Activated T-cell treated with anti-CD3 and anti-CD28 coated beads, Interleukin-2, amount 50 U/mL, for 48 hours (primary cell): ENCODE measurements around the gene SMIM35.

Experiments used
- DNase-seq, 2 experiments: peaks; one replicate each; pipeline ENCODE4 v3.0.0-alpha.2; 2020

The SMIM35 gene

DNA sequence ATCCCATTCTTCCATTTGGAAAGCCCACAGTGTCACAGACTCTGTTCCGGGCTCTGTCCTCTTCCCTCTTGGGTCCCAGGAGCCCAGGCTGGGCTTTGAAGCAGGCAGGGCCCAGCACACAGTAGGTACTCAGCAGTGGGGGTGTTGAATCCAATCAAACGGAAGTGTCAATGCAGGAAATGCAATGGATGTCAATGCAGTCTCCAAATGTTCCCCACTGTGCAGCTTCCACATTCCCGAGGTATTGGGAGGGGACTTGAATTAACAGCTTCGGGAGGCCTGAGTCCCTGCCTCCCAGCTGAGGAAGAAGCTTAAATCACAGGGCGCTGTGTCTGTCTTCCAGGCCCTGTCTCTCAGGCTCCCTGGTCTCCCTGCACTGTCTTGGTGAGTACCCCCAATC is 21.8 kb upstream of the SMIM35 start:
- no peak for DNase-seq

DNA sequence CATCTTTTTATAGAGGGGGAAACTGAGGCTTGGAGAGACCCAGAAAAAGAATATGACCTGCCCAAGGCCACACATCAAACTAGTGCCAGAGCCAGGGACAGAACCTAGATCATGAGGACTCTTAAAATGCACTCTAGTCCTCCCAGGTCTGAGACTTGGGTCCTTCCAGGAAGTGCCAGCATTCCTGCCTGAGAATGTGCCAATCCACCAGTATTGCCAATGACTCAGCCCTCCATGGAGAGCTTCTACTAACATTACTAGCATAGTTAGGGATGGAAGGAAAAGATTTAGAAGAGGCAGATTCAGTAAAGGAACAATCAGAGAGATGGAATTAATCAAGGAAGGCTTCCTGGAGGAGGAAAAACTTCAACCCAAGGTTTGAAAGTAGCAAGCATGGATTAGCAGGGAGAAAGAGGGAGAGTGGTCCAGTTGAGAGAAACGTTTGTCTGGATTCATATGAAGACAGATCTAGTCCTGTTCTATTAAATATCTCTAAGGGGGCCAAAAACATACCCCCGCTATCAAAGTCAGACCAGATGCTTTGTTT is 20.1 kb upstream of the SMIM35 start:
- DNase-seq: no peak

DNA sequence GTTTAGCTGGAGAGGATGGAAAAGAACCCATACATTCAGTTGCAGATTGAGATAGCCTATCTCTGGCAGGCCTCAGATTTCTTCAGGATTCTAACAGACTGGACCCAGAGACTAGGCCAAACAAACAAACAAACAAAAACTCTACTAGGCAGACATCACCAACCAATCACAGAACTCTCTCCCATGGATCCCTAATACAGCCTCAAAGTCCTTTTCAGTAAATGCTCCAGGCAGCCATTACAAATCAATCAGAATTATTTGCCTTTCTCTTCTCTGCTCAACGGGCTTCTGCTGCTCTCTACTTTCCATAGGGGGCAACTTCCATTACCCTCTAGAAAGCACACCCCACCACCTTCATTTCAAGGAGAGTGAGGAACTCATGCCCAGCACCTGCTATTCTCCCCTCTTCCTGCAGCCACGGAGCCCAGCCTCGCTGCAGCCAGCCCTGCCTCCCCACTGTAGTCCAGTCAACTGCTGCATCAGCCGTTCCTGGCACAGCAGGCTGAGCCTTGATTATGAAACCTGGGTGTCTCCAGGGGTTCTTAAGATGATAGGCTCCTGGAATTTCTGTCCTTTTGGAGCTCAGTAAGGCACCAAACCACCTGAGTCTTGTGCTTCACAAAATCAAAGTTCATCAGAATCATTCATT is 19.0 kb upstream of the SMIM35 start:
- no peak for DNase-seq

DNA sequence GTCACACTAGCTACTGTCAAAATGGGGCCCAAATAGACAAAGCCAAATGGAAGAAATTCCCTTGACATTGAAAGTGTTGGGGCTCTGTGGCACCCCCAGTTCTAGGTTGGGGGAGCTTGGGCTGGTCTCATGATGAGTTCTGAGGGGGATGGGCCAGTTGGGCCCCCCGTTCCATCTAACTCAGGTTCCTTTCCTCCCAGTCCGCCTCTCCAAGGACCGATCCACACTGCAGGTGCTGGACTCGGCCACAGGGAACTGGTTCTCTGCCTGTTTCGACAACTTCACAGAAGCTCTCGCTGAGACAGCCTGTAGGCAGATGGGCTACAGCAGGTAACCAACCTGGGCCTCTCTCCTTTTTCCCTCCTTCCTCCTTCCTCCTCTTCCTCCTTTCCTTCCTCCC is 17.7 kb upstream of the SMIM35 start:
- no peak for DNase-seq

DNA sequence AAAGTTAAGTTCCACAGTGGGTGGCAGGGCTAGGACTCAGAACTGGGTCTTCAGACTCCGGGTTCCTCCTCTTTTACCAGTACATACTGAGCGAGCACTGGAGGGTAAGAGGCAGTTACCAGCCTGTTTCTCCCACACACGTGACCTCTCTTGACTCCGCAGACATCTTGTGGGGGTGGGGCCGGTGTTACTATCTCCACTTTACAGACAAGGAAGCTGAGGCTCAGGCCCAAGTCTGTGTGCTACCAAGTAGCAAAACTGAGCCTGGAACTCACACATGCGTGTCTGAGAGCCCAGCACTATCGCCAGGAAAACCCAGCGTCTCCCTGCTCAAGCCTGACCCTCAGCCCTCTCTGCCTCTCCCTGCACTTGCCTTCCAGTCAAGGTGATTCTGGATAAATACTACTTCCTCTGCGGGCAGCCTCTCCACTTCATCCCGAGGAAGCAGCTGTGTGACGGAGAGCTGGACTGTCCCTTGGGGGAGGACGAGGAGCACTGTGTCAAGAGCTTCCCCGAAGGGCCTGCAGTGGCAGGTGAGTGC is 16.0 kb upstream of the SMIM35 start:
- no peak for DNase-seq

DNA sequence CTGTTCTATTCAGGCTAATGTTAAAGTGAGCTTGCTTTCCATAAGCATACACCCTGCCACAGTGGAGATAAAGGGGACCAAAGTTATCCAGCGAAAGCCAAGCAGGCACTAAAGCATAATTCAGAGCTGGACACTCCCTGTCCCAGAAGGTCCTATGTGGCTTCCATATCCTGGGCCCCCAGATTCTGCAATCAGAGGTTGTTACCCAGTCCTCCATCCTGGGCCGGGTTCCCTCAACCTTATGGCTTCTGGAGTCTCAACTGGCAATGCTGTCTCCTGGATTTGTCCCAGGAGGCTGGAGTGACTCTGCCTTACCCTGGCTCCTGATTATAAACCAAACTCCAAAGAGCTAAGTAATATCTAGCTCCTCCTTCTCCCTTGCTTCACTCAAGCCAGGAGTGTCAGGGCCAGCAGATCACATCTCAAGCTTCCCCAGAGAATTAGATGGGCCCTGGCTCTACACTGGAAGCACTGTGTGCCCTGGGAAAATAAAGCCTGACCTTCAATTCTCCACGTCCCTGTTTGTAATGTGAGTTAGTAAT is 14.0 kb upstream of the SMIM35 start:
- no peak for DNase-seq

DNA sequence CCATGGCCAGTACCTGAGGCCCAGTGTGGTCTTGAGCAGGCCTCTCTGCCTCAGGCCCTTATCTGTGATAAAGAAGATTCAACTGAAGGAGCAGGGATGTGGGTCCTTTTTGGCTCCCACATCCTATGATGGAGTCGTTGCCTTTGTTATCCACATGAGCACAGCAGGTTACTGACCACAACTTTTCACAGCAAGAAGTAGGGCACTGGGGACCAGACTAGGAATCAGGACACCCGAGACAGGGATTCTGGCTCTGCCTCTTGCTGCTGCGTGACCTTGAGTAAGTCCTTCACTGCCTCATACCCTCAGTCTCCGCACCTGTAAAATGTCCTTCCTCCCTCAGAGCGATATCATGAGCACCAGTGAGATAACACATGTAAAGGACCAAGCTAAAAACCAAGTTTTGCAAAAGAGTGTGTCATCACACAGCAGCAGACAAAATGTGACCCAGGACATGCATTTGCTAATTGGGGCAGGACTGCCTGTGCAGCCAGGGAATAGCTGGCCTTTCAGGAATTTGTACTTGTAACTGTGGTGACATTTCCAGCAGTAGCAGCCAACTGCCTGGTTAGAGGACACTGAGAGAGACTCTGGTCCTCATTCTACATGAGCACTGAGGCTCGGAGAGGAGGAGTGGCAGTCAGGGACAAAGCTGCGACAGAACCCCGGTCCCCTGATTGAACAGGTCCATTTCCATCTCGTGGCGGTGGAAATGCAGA is 13.2 kb upstream of the SMIM35 start:
- no peak for DNase-seq

DNA sequence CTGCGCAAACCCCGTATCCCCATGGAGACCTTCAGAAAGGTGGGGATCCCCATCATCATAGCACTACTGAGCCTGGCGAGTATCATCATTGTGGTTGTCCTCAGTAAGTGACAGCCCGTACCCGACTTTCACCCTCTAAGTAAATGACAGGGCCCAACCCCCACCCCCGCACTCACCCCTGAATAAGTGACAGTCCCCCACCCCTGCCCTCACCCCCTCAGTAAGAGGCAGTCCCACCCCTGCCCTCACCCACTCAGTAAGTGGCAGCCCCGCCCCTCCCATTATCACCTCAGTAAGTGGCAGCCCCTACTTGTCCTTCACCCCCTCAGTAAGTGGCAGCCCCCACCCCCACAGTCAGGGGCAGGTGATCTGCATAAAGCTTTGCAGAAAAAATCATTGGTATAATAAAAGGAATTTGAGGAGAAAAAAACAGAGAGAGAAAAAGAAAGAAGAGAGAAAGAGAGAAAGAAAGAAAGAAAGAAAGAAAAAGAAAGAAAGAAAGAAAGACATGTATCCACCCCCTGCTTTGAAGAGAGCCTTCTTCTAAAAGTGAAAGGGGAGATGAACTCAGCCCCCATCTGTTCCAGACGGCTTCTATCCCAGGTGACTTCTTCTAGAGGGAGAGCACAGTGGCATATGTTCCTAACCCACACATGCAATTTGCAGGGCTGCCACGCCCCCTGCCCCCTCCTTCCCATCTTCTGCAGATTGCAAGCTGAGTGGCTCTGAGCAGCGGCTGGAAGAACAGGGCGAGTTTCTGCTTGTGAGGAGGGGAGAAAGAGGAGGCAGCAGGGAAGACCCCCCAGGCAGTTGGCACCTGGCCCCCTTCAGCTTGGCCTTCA is 12.5 kb upstream of the SMIM35 start:
- no peak for DNase-seq

DNA sequence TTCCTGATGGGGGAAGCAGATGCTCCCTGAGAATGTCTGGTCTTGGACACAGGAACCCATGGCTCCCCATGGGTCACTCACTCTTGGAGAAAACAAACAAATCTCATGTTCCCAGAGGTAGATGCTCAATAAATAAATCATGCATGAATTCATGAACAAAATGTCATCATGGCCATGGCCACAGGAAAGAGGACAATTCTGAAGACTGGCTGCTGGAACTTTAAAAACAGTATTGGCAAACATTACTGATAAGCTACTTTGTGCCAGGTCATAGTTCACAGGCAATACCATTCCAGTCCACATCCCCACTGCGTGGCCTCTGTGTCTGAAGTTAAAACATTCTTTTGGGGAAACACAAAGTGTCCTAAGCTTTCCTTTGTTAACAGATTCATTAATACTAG is 9.2 kb upstream of the SMIM35 start:
- DNase-seq: no peak

DNA sequence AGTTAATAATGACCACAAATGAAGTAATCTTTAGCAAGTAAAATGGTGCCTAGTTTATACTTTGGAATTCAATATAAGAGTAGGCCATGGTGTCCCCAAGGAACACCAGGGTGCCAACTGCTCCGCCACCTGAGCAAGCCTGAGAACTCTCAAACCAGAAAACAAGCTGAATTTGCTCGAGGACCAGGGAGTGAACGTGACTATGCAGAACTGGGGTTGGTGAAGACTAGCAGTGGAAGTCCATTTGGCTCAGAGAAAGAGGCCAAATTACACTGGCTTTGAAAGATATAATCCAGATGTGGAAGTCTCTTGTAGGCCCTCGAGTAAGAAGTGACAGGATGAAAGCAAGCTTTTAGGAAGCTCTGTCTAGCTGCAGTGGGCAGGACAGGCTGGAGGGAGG is 8.7 kb upstream of the SMIM35 start:
- no peak for DNase-seq

DNA sequence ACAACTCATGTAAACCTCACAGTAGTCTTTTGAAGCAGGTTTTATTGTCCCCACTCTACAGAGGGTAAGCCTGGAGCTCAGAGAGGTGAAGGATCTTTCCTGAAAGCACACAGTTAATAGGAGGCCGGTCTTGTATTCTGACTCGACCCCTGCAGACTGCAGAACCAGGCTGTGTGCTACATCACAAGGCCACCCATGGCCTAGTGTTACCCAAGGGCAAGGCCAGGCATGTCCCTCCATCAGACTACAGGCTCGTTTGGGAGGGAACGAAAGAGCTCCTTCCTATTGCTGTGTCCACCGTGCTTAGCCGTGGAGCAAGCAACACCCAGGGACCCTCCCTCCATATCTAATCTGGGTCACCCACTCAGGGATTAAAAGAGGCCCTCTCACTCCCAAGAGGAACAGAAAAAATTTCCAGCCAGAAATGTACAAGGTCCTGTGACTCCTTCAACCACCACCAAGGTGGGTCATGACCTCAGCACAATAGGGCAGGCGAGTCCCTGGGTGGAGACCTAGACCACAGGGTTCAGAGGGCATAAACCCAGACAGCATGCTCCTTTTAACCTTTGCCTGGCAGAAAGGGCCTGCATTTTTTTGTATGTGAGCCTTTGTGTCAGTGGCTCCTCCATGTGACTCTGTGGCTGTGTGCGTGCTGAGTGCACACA is 6.3 kb upstream of the SMIM35 start:
- DNase-seq: no peak

DNA sequence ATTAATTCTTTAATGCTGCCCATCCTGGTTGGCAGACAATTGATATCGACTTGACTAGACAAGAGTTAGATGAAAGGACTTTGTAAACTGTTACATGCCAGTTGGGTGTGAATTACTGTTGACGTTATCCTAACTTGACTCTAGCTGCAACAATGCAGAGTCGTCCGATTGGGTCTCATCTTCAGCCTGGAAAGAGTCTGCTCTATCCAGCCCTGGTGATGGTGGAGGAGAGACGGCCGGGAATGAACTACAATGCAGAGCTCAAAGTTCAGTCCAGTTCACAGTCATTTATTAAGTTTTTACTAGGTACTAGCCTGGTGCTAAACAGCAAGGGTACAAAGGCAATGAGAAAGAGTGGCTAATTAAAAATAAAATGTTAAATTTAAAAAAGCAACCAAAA is 4.9 kb upstream of the SMIM35 start:
- no peak for DNase-seq

DNA sequence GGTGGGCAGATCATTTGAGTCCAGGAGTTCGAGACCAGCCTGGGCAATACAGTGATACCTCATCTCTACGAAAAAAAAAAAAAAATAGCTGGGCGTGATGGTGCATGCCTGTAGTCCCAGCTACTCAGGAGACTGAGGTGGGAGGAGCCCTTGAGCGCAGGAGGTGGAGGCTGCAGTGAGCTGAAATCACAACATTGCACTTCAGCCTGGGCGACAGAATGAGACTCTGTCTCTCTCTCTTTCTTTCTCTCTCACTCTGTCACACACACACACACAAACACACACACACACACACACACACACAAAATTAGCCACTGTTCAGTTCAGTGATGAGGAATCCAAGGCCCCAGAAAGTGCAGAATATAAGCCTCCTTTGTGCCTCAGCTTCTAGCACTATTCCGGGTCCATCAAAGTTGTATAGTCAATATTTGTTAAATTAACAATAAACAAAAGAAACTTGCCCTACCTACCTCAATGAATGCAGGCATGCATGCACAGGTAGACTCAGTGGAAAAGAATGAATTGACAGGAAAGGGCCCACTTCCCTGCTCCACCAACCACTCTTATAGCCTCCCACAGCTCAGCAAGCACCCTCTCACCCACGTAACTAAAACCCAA is 3.9 kb upstream of the SMIM35 start:
- DNase-seq: no peak

DNA sequence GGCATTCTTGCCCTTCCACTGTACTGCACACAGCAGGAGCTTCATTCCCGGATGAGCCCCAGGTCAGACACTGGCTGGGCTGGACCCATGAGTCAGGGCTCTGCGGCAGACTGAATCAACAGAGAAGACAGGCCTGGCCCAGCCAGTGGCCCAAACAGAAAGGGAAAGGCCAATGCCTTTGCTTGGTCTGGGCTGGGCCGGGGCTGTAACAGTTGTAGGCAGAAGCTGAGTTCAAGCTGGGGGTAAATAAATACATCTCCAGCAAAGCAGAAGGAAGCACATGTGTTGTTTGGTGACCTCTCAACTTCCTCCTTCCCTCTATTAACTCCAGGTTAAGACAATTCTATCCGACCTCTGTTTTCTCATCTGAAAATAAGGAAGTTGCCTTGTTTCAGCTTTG is 1.8 kb upstream of the SMIM35 start:
- DNase-seq: no peak

DNA sequence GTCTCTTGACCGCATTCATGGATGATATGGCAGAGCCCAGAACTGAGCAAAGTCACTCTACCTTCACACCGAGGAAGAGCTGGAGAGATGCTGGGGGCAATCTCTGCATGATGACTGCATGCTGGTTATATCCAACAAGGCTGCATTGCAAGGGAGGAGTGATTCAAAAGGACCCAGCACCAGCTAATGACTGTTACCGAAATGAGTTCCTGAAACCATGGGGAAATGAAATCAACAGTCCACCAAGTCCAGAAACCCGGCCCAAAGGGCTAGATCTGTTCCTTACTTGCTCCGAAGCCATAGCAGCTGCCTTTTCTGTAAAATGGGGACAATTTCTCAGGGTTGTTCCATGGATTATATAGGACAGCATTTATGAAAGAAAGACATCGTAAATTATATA is 1.2 kb upstream of the SMIM35 start:
- no peak for DNase-seq

DNA sequence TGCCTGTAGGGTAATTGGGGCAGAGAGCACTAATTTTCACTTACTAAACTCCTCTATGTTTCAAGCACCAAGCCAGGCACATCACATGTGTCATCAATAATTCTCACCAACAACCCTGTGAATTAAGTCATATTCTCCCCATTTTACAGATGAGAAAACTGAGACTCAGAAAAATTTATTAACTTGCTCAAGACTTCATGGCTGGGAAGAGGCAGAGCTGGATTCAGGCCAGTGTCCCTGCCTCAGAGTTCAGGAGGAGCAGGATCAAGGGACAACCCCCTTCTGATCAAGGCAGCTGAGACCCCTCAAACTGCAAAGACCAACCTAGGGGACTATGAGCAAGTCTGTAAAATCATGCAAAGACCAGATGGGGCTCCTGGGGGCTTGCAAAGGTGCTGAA is 2.1 kb downstream of the SMIM35 start:
- DNase-seq: no peak

DNA sequence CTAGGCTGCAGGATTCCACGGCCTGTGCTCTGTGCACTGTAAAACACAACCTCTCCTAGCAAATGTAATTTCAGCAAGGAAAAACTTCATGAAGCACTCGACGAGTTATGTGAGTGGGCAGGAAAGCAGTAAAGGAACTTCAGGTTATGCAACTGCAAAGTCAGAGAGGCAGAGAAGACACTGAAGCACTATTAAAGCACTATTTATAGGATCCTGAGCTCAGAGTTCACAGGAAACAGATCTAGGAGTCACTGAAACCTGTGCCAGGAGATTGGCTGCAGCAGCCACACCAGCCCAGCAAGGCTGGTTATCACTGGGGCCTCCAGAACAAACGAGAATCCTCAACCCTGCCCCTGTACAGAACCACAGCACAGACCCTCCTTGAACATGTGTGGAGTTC is 2.5 kb downstream of the SMIM35 start:
- DNase-seq: no peak

DNA sequence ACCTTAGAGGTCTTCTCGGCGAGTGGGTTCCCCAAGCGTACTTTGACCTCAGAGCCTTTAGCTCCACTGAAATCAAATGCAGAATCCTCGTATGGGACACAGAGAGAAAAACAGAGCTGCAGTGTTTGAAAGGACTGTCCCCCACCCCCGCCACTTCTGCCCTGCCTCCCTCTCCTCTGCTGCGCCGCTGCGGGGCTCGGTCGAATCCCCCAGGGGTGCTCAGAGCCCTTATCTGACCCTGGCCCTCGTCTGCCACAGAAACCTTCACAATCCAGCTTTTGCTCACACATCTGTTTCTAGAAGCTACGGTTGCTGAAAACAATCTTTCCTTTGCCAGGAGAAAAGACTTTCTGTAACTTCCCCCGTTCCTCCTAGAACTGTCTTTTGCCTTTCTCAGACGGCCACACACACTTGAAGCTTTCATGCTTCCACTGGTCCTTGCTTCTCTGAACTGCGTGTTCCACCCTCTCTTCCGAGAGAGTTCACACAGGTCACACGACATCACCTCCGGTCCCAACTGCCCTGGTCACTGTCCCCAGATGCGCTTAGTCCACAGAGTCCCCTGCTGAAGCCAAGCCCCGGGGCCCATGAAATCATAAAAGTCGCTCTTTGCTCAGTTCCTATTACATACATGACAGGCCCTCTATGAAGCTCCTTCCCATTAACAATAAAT is 3.7 kb downstream of the SMIM35 start:
- no peak for DNase-seq

DNA sequence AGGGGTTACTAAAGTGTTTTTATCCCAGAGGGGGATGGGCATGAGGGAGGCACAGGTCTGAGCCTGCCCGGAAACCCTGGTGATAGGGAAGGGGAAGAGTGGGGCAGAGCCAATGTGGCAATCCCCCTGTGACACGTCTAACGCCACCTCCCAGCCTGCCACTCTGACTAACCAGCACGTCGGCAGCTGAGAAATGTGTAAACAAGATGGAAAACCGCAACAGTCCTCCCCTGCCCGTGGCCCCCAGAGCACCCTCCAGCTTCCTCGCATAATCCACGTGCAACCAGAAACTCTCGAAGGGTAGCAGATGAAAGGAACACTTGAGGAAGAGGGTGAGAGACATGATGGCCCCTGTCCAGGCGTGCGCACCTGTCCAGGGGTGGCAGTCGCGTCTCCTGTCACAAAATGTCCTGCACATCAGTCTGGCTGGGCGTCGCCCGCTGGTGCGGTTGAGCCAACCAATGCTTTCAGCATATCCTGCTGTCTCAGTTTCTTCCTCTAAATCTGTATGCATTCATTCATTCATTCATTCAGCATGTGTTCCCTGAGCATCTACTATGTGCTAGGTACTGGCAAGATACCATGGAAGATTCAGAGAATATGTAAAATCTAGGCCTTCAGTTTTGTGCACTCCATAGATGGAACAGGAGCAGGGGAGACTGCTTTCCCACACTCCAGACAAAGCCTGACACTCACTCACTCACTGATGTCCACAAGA is 5.4 kb downstream of the SMIM35 start:
- no peak for DNase-seq

DNA sequence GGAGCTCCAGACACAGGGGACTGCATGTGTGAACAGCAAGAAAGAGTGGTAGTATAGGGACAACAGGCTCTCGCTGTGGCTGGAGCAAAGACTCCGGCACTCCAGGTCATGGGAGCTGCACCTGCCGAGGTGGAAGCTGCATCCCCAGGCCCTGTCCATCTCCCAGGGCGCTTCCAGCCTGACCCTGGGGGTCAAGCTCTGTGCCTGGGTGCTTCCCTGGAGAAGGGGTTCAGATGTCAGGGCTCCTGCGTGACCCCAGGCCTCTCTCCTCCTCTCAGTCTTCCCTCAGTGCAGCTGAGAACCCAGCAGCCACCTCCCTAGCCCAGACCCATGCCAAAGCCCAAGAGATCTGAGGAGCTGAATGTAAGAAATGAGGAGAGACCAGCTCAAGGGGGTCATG is 6.5 kb downstream of the SMIM35 start:
- DNase-seq: no peak

DNA sequence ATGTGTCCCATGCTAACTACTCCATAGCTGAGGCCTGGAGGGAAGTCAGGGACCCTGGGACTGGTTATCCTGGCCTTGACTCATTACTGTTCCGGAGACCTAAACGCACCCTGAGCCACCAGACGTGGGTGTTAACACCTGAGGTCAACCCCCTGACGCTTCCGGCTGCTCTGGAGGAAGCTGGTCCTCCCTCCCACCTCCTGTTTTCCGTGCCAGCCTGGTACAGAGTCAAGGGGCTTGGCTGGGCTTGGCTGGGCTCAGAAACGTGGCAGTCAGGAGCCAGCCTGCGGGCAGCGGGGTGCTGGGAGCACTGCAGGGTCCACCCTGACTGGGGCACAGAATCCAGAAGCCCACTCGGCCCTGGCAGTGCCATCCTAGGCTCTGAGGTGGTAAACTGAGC is 7.3 kb downstream of the SMIM35 start:
- DNase-seq: no peak
